ENCODE results near the gene ELL2. TPM values are rescaled to one million over a fixed set of nuclear protein-coding genes. Genes with fewer than 3 reads are reported as not detected.
A peak's percentile ranks its signal among the peaks of the same experiment; 100 is the strongest.

ELL2 gene
- total RNA-seq, 1 experiment from 2014 or later: 39.9 TPM

GRCh38 chr5:95850391-95850894, 111.2 kb downstream of the ELL2 start:
- DNase-seq (ENCODE audit: low read depth in 1 of 2, low spot score in 2 of 2): no peak
- no peaks in the 10 kb centered on the region for H3K36me3 ChIP-seq
- H3K27me3 ChIP-seq (replicated peaks): no peaks in the 10 kb centered on the region
- no peaks in the 10 kb centered on the region for H3K4me1 ChIP-seq (replicated peaks)
- no peak overlapping the region for H3K27ac ChIP-seq
- no peak overlapping the region for H3K4me3 ChIP-seq
- H3K9me3 ChIP-seq (replicated peaks): no peaks in the 10 kb centered on the region

- no peak for DNase-seq (ENCODE audit: low read depth in 1 of 2, low spot score in 2 of 2)
- H3K27ac ChIP-seq: no peak overlapping the region
- no peaks in the 10 kb centered on the region for H3K9me3 ChIP-seq (replicated peaks)
- no peaks in the 10 kb centered on the region for H3K27me3 ChIP-seq (replicated peaks)
- H3K36me3 ChIP-seq: no peaks in the 10 kb centered on the region
- H3K4me1 ChIP-seq (replicated peaks): no peaks in the 10 kb centered on the region
- H3K4me3 ChIP-seq: no peak overlapping the region
Observed at GRCh38 chr5:95848701-95849100, 113.0 kb downstream of the ELL2 start.

- H3K27ac ChIP-seq: no peak overlapping the region
- H3K27me3 ChIP-seq (replicated peaks): no peaks in the 10 kb centered on the region
- no peak for DNase-seq (ENCODE audit: low read depth in 1 of 2, low spot score in 2 of 2)
- H3K9me3 ChIP-seq (replicated peaks): no peaks in the 10 kb centered on the region
- no peak overlapping the region for H3K4me3 ChIP-seq
- H3K36me3 ChIP-seq: no peaks in the 10 kb centered on the region
- peaks cover 9% of the 10 kb centered on the region for H3K4me1 ChIP-seq (replicated peaks)
Observed at GRCh38 chr5:95847261-95847592, 114.4 kb downstream of the ELL2 start.

GRCh38 chr5:95846554-95847260, 114.9 kb downstream of the ELL2 start:
- Histone ChIP-seq H3K4me3 (no peak overlapping the region), H3K36me3 (no peaks in the 10 kb centered on the region), H3K9me3 (replicated peaks) (no peaks in the 10 kb centered on the region), H3K4me1 (replicated peaks) (peaks cover 9% of the 10 kb centered on the region), H3K27ac (no peak overlapping the region), H3K27me3 (replicated peaks) (no peaks in the 10 kb centered on the region)
- DNase-seq (ENCODE audit: low read depth in 1 of 2, low spot score in 2 of 2): peak; percentile 48 to 60

GRCh38 chr5:95845391-95845790, 116.3 kb downstream of the ELL2 start:
- no peaks in the 10 kb centered on the region for H3K27me3 ChIP-seq (replicated peaks)
- H3K4me1 ChIP-seq (replicated peaks): peaks cover 9% of the 10 kb centered on the region

GRCh38 chr5:95843733-95844223, 117.9 kb downstream of the ELL2 start:
- H3K9me3 ChIP-seq (replicated peaks): no peaks in the 10 kb centered on the region
- no peak for DNase-seq (ENCODE audit: low read depth in 1 of 2, low spot score in 2 of 2)
- no peak overlapping the region for H3K4me3 ChIP-seq
- H3K4me1 ChIP-seq (replicated peaks): peaks cover 9% of the 10 kb centered on the region
- no peaks in the 10 kb centered on the region for H3K36me3 ChIP-seq
- H3K27ac ChIP-seq: no peak overlapping the region
- no peaks in the 10 kb centered on the region for H3K27me3 ChIP-seq (replicated peaks)

More at GRCh38 chr5:95845391-95845790, 116.3 kb downstream of the ELL2 start:
- no peaks in the 10 kb centered on the region for H3K9me3 ChIP-seq (replicated peaks)
- DNase-seq (ENCODE audit: low read depth in 1 of 2, low spot score in 2 of 2): no peak
- no peaks in the 10 kb centered on the region for H3K36me3 ChIP-seq
- H3K4me3 ChIP-seq: no peak overlapping the region
- H3K27ac ChIP-seq: no peak overlapping the region

GRCh38 chr5:95842854-95843544, 118.7 kb downstream of the ELL2 start:
- H3K9me3 ChIP-seq (replicated peaks): no peaks in the 10 kb centered on the region
- H3K36me3 ChIP-seq: no peaks in the 10 kb centered on the region
- H3K4me1 ChIP-seq (replicated peaks): peaks cover 9% of the 10 kb centered on the region
- no peak overlapping the region for H3K4me3 ChIP-seq
- H3K27me3 ChIP-seq (replicated peaks): no peaks in the 10 kb centered on the region
- peak overlapping the region; percentile 3 for H3K27ac ChIP-seq
- peak; percentile 76 to 81 for DNase-seq (ENCODE audit: low read depth in 1 of 2, low spot score in 2 of 2)

GRCh38 chr5:95841914-95842812, 119.5 kb downstream of the ELL2 start:
- no peaks in the 10 kb centered on the region for H3K36me3 ChIP-seq
- peaks cover 9% of the 10 kb centered on the region for H3K4me1 ChIP-seq (replicated peaks)
- H3K27ac ChIP-seq: no peak overlapping the region
- H3K27me3 ChIP-seq (replicated peaks): no peaks in the 10 kb centered on the region
- no peaks in the 10 kb centered on the region for H3K9me3 ChIP-seq (replicated peaks)
- H3K4me3 ChIP-seq: no peak overlapping the region
- no peak for DNase-seq (ENCODE audit: low read depth in 1 of 2, low spot score in 2 of 2)

- no peaks in the 10 kb centered on the region for H3K36me3 ChIP-seq
- H3K4me1 ChIP-seq (replicated peaks): peaks cover 14% of the 10 kb centered on the region
- H3K27ac ChIP-seq: no peak overlapping the region
- DNase-seq (ENCODE audit: low read depth in 1 of 2, low spot score in 2 of 2): no peak
- H3K4me3 ChIP-seq: no peak overlapping the region
- no peaks in the 10 kb centered on the region for H3K27me3 ChIP-seq (replicated peaks)
- H3K9me3 ChIP-seq (replicated peaks): no peaks in the 10 kb centered on the region
Observed at GRCh38 chr5:95840956-95841705, 120.5 kb downstream of the ELL2 start.

GRCh38 chr5:95839658-95840057, 122.0 kb downstream of the ELL2 start:
- Histone ChIP-seq H3K36me3 (no peaks in the 10 kb centered on the region), H3K9me3 (replicated peaks) (no peaks in the 10 kb centered on the region)
- no peak for DNase-seq (ENCODE audit: low read depth in 1 of 2, low spot score in 2 of 2)

GRCh38 chr5:95838556-95838955, 123.1 kb downstream of the ELL2 start:
- H3K27me3 ChIP-seq (replicated peaks): no peaks in the 10 kb centered on the region
- H3K36me3 ChIP-seq: no peaks in the 10 kb centered on the region
- peaks cover 33% of the 10 kb centered on the region for H3K4me1 ChIP-seq (replicated peaks)
- no peaks in the 10 kb centered on the region for H3K9me3 ChIP-seq (replicated peaks)
- no peak overlapping the region for H3K4me3 ChIP-seq
- no peak overlapping the region for H3K27ac ChIP-seq
- DNase-seq (ENCODE audit: low read depth in 1 of 2, low spot score in 2 of 2): no peak

More at GRCh38 chr5:95839658-95840057, 122.0 kb downstream of the ELL2 start:
- Histone ChIP-seq H3K4me3 (no peak overlapping the region), H3K4me1 (replicated peaks) (peaks cover 25% of the 10 kb centered on the region), H3K27me3 (replicated peaks) (no peaks in the 10 kb centered on the region), H3K27ac (no peak overlapping the region)

GRCh38 chr5:95838001-95838520, 123.6 kb downstream of the ELL2 start:
- no peaks in the 10 kb centered on the region for H3K36me3 ChIP-seq
- peaks cover 28% of the 10 kb centered on the region for H3K4me1 ChIP-seq (replicated peaks)
- no peak for DNase-seq (ENCODE audit: low read depth in 1 of 2, low spot score in 2 of 2)
- no peaks in the 10 kb centered on the region for H3K27me3 ChIP-seq (replicated peaks)
- H3K4me3 ChIP-seq: no peak overlapping the region
- H3K27ac ChIP-seq: no peak overlapping the region
- no peaks in the 10 kb centered on the region for H3K9me3 ChIP-seq (replicated peaks)

- Histone ChIP-seq H3K27ac (no peak overlapping the region), H3K36me3 (no peaks in the 10 kb centered on the region), H3K9me3 (replicated peaks) (no peaks in the 10 kb centered on the region), H3K27me3 (replicated peaks) (no peaks in the 10 kb centered on the region), H3K4me3 (no peak overlapping the region), H3K4me1 (replicated peaks) (peaks cover 24% of the 10 kb centered on the region)
- DNase-seq (ENCODE audit: low read depth in 1 of 2, low spot score in 2 of 2): no peak
Observed at GRCh38 chr5:95837492-95837891, 124.2 kb downstream of the ELL2 start.

All from SJSA1 (cell line).